Keratinocyte (primary cell): ENCODE results near the gene TARDBP. TPM values are rescaled to one million over a fixed set of nuclear protein-coding genes. Genes with fewer than 3 reads are reported as not detected.

Source experiments
- DNase-seq: peaks from one replicate; pipeline ENCODE4 v3.0.0-alpha.2; 2011; ENCODE audit warnings: low read depth, missing footprints, low spot score
- FAIRE-seq: peaks from 2 replicates; lab custom pipeline; 2011; peaks lifted over from hg19 to GRCh38; lab: Jason Lieb, UNC
- H2AFZ ChIP-seq: 2 replicates; pipeline ENCODE4 v1.6.0; 2012; ENCODE audit warnings: low read length, control low read depth, inconsistent platforms; ENCODE audit not compliant: control insufficient read depth
- H3K27ac ChIP-seq: 2 replicates; pipeline ENCODE4 v1.5.1; 2011; ENCODE audit warnings: low read length; ENCODE audit not compliant: control insufficient read depth, insufficient read depth
- H3K27me3 ChIP-seq: 3 replicates; pipeline ENCODE4 v1.6.0; 2011; ENCODE audit warnings: low read length; ENCODE audit not compliant: control insufficient read depth, insufficient read depth; ENCODE audit errors: extremely low read depth
- H3K36me3 ChIP-seq, 2 experiments: 2 replicates in 1 of 2; 3 replicates in 1 of 2; pipeline ENCODE4 v1.5.1; 2011; ENCODE audit warnings: low read length in 2 of 2, mild to moderate bottlenecking in 1 of 2; ENCODE audit not compliant: control insufficient read depth in 2 of 2, insufficient read depth in 2 of 2; ENCODE audit errors: extremely low read depth in 1 of 2
- H3K4me1 ChIP-seq: 3 replicates; pipeline ENCODE4 v1.5.1; 2011; ENCODE audit warnings: low read length; ENCODE audit not compliant: control insufficient read depth, insufficient read depth; ENCODE audit errors: extremely low read depth
- H3K4me2 ChIP-seq: 3 replicates; pipeline ENCODE4 v1.6.0; 2011; ENCODE audit warnings: low read depth, low read length; ENCODE audit not compliant: control insufficient read depth, insufficient read depth; ENCODE audit errors: extremely low read depth
- H3K4me3 ChIP-seq, 3 experiments: fragments of 200-600 bp in 1 of 3; sonication (generic) in 1 of 3; 2 replicates in 2 of 3; 3 replicates in 1 of 3; pipeline ENCODE4 v1.5.1; 2011 to 2016; ENCODE audit warnings: low read length in 3 of 3, mild to moderate bottlenecking in 3 of 3, control low read depth in 2 of 3, inconsistent platforms in 1 of 3, low read depth in 1 of 3, mixed read lengths in 1 of 3, mixed run types in 1 of 3, moderate library complexity in 1 of 3; ENCODE audit not compliant: control insufficient read depth in 2 of 3, insufficient read depth in 2 of 3; ENCODE audit errors: extremely low read depth in 1 of 3
- H3K79me2 ChIP-seq: 2 replicates; pipeline ENCODE4 v1.6.0; 2012; ENCODE audit warnings: low read length; ENCODE audit not compliant: control insufficient read depth, insufficient read depth
- H3K9ac ChIP-seq: 3 replicates; pipeline ENCODE4 v1.6.0; 2011; ENCODE audit warnings: low read length; ENCODE audit not compliant: control insufficient read depth, insufficient read depth; ENCODE audit errors: extremely low read depth
- H3K9me1 ChIP-seq: 3 replicates; pipeline ENCODE4 v1.6.0; 2011; ENCODE audit warnings: low read length; ENCODE audit not compliant: control insufficient read depth, insufficient read depth; ENCODE audit errors: extremely low read depth
- H3K9me3 ChIP-seq: 2 replicates; pipeline ENCODE4 v1.5.1; 2012; ENCODE audit warnings: low read depth, low read length; ENCODE audit not compliant: control insufficient read depth
- H4K20me1 ChIP-seq: 3 replicates; pipeline ENCODE4 v1.6.0; 2011; ENCODE audit warnings: low read length; ENCODE audit not compliant: control insufficient read depth, insufficient read depth; ENCODE audit errors: extremely low read depth
- EZH2 ChIP-seq: IDR thresholded peaks from one replicate; pipeline ENCODE4 v1.6.1; 2012; ENCODE audit warnings: inconsistent platforms, mild to moderate bottlenecking, low read length, moderate library complexity
- dilution Hi-C: fragments of 300-500 bp; cut with MboI; formaldehyde crosslinking; loops from one replicate; pipeline ENCODE4 v1.7.0; 2020; ENCODE audit warnings: low sequenced_read_pairs; ENCODE audit not compliant: extremely low pct_ligation_motif_present
- polyA plus RNA-seq, 5 experiments: library from polyadenylated mRNA; depleted of rRNA in 3 of 5; stranded (reverse) in 3 of 5; stranded (forward) in 1 of 5; unstranded in 1 of 5; fragments of >200 nt; gene quantifications; 1 replicate in 1 of 5; 2 replicates in 3 of 5; 3 replicates in 1 of 5; pipeline versions ENCODE4 v1.2.1 to v1.2.3, GENCODE V29; 2011 to 2012; ENCODE audit warnings: missing spikeins in 2 of 5, low read depth in 1 of 5, low replicate concordance in 1 of 5
- TF ChIP-seq, protein P1 (sequence below), 3 experiments: IDR thresholded peaks in 1 of 3; conservative IDR thresholded peaks in 1 of 3; optimal IDR thresholded peaks in 1 of 3; 2 replicates in 2 of 3; 3 replicates in 1 of 3; pipeline versions ENCODE3 to v1.5.1; 2011; ENCODE audit warnings: low read length in 3 of 3, mild to moderate bottlenecking in 3 of 3, moderate library complexity in 2 of 3, control low read depth in 1 of 3, inconsistent platforms in 1 of 3; ENCODE audit not compliant: insufficient read depth in 2 of 3; ENCODE audit errors: extremely low read depth in 1 of 3

The TARDBP gene
- polyA plus RNA-seq, 1 donor (not counting 4 experiments of a cell fraction or from before 2014, with no cell fraction given) = 177 TPM

DNA sequence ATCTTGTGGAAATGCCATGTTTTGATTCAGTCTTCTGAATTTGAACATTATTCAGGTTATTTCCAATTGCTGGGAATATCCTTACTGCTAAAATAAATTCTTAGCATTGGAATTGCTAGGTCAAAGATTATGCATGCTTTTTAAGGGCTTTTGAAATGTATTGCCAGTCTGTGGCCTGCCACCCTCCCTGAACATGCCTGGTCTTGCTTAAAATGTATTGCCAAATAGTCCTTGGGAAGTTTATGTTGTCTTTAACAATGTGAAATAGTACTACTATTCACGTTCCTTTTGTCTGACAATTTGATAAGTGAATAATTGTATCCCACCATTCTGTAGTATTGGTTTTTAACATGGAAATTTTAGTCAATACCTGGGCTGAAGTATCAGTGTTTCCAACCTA, 13.6 kb downstream of the TARDBP start:
- Histone ChIP-seq H3K27ac (no peak overlapping the region), H2AFZ (no peak overlapping the region), H3K4me3 (no peak overlapping the region), H4K20me1 (peaks cover 7% of the 10 kb centered on the region), H3K4me1 (peaks cover 16% of the 10 kb centered on the region), H3K9ac (no peak overlapping the region), H3K36me3 (peaks cover 18 to 43% of the 10 kb centered on the region in 2 experiments), H3K9me1 (peaks cover 3% of the 10 kb centered on the region), H3K9me3 (no peaks in the 10 kb centered on the region), H3K4me2 (no peak overlapping the region), H3K79me2 (peaks cover 15% of the 10 kb centered on the region), H3K27me3 (no peaks in the 10 kb centered on the region)
- dilution Hi-C loops = no loop called here
- DNase-seq (no peak), FAIRE-seq (peak; percentile 46)
- TF ChIP-seq, protein P1, sequence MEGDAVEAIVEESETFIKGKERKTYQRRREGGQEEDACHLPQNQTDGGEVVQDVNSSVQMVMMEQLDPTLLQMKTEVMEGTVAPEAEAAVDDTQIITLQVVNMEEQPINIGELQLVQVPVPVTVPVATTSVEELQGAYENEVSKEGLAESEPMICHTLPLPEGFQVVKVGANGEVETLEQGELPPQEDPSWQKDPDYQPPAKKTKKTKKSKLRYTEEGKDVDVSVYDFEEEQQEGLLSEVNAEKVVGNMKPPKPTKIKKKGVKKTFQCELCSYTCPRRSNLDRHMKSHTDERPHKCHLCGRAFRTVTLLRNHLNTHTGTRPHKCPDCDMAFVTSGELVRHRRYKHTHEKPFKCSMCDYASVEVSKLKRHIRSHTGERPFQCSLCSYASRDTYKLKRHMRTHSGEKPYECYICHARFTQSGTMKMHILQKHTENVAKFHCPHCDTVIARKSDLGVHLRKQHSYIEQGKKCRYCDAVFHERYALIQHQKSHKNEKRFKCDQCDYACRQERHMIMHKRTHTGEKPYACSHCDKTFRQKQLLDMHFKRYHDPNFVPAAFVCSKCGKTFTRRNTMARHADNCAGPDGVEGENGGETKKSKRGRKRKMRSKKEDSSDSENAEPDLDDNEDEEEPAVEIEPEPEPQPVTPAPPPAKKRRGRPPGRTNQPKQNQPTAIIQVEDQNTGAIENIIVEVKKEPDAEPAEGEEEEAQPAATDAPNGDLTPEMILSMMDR (optimal IDR thresholded peaks at IDR 0.05 in 1 of 3, IDR thresholded peaks at IDR 0.05 in 1 of 3, conservative IDR thresholded peaks at IDR 0.05 in 1 of 3; ENCODE audit: extremely low read depth in 1 of 3, insufficient read depth in 2 of 3, low read length in 3 of 3) = no peak
- TF ChIP-seq EZH2 = no peak

DNA sequence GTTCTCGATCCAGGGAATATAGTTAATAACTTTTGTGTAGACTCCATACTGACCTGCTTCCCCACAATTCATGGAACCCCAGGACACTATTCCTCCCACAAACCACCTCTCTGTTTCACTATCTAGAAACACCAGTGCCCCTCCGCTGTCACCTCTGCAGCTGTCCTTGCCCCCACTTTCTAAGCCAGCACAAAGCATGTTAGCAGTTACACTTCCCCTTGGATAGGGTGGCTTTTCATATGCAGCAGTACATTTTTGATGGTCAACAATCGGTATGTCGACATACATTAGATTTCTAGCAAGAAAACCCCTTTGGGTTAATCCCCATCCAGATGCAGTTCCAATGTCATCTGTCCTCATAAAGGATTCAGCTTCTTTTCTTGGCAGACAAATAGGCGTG, 14.4 kb downstream of the TARDBP start:
- Histone ChIP-seq H3K9me3 (no peaks in the 10 kb centered on the region), H3K4me1 (peaks cover 16% of the 10 kb centered on the region), H4K20me1 (peaks cover 7% of the 10 kb centered on the region), H3K27me3 (no peaks in the 10 kb centered on the region), H3K4me3 (no peak overlapping the region), H3K9me1 (peaks cover 3% of the 10 kb centered on the region), H2AFZ (no peak overlapping the region), H3K27ac (no peak overlapping the region), H3K9ac (no peak overlapping the region), H3K36me3 (peaks cover 11 to 36% of the 10 kb centered on the region in 2 experiments), H3K4me2 (no peak overlapping the region), H3K79me2 (peaks cover 11% of the 10 kb centered on the region)
- FAIRE-seq = no peak
- dilution Hi-C loops = no loop called here
- TF ChIP-seq, protein P1 (optimal IDR thresholded peaks at IDR 0.05 in 1 of 3, IDR thresholded peaks at IDR 0.05 in 1 of 3, conservative IDR thresholded peaks at IDR 0.05 in 1 of 3; ENCODE audit: extremely low read depth in 1 of 3, insufficient read depth in 2 of 3, low read length in 3 of 3) = no peak
- DNase-seq = no peak
